Vagina (tissue), 2 donors: Measurements from ENCODE around the gene GFI1. TPM values are rescaled to one million over a fixed set of nuclear protein-coding genes. Genes with fewer than 3 reads are reported as not detected.

Experiments used
- DNase-seq, 2 donors: peaks; one replicate each; pipeline ENCODE4 v3.0.0-alpha.2; 2017; ENCODE audit errors: extremely low spot score in 2 of 2
- H3K27ac ChIP-seq: fragments of 200-600 bp; sonication (generic); one replicate; pipeline ENCODE4 v1.5.1; 2019
- H3K27me3 ChIP-seq: fragments of 200-600 bp; sonication (generic); one replicate; pipeline ENCODE4 v1.5.1; 2019
- H3K36me3 ChIP-seq, 2 donors: fragments of 200-600 bp; sonication (generic); one replicate each; pipeline ENCODE4 v1.5.1; 2017 to 2019
- H3K4me1 ChIP-seq: fragments of 200-600 bp; sonication (generic); one replicate; pipeline ENCODE4 v1.5.1; 2019
- H3K4me3 ChIP-seq, 2 donors: fragments of 200-600 bp; sonication (generic); 1 replicate in 1 of 2; 2 replicates in 1 of 2; pipeline ENCODE4 v1.5.1; 2016 to 2019
- H3K9me3 ChIP-seq: fragments of 200-600 bp; sonication (generic); one replicate; pipeline ENCODE4 v1.5.1; 2019
- POLR2A ChIP-seq, 2 donors: fragments of 450-650 bp; IDR thresholded peaks; one replicate each; pipeline ENCODE4 v1.6.1; 2017; ENCODE audit warnings: antibody characterized with exemption in 2 of 2, mild to moderate bottlenecking in 2 of 2, moderate library complexity in 2 of 2
- POLR2AphosphoS5 ChIP-seq, 2 donors: sonication (generic); formaldehyde crosslinking; IDR thresholded peaks; one replicate each; pipeline ENCODE4 v1.9.0; 2017; ENCODE audit warnings: antibody characterized with exemption in 2 of 2, mild to moderate bottlenecking in 2 of 2, low read depth in 1 of 2; ENCODE audit not compliant: insufficient read depth in 1 of 2
- intact Hi-C: fragments of 100-400 bp; cut with DNase I; formaldehyde crosslinking; loops from one replicate; pipeline ENCODE4 v1.15.1; 2023
- total RNA-seq: library from RNA; depleted of rRNA; stranded (reverse); fragments of >200 nt; gene quantifications from one replicate; pipeline ENCODE4 v1.2.3, GENCODE V29; 2016
- TF ChIP-seq, protein P1 (sequence below), 3 experiments: fragments of 450-650 bp in 2 of 3; fragments of 200-600 bp in 1 of 3; sonication (generic) in 1 of 3; IDR thresholded peaks; one replicate each; pipeline ENCODE4 v1.5.1; 2017 to 2019; ENCODE audit warnings: antibody characterized with exemption in 3 of 3, mild to moderate bottlenecking in 2 of 3, moderate library complexity in 2 of 3

The GFI1 gene
- total RNA-seq, 1 donor from 2014 or later, result 3.9 TPM

DNA sequence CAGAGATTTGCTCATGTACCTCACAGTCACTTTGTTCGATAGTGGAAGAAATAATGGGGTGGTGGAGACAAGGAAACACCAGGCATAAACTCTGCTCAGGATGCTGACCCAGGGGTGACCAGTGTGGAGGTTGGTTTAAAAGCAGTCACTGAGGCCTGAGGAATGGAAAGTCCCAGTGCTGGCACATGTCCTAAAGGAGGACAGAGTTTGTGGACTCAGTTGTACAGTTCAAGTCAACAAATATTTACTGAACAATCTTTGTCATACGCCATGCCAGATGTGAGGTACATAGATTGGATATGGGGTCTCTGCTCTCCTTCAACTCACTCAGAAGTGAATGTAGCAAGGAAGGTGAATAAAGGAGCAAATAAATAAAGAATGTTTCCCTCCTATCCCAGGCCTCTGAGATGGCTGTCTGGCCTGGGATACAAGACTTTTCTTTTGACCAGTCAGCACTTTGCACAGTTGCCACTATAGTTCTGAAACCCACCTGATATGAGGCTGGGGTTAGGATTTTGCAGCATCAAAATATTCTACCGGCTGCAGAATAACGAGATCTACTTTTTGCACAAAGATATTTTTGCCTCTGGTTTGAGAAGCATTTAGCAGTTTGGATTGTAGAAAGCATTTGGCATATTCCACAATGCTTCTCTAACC, 7.9 kb upstream of the GFI1 start:
- DNase-seq, result no peak
- Histone ChIP-seq H3K9me3 (no peaks in the 10 kb centered on the region), H3K27me3 (no peaks in the 10 kb centered on the region), H3K36me3 (no peaks in the 10 kb centered on the region), H3K4me1 (no peaks in the 10 kb centered on the region), H3K4me3 (no peak overlapping the region), H3K27ac (no peak overlapping the region)
- TF ChIP-seq POLR2A (IDR thresholded peaks at IDR 0.05) (no peak), POLR2AphosphoS5 (IDR thresholded peaks at IDR 0.05; ENCODE audit: insufficient read depth in 1 of 2, low read depth in 1 of 2) (no peak)
- TF ChIP-seq, protein P1, sequence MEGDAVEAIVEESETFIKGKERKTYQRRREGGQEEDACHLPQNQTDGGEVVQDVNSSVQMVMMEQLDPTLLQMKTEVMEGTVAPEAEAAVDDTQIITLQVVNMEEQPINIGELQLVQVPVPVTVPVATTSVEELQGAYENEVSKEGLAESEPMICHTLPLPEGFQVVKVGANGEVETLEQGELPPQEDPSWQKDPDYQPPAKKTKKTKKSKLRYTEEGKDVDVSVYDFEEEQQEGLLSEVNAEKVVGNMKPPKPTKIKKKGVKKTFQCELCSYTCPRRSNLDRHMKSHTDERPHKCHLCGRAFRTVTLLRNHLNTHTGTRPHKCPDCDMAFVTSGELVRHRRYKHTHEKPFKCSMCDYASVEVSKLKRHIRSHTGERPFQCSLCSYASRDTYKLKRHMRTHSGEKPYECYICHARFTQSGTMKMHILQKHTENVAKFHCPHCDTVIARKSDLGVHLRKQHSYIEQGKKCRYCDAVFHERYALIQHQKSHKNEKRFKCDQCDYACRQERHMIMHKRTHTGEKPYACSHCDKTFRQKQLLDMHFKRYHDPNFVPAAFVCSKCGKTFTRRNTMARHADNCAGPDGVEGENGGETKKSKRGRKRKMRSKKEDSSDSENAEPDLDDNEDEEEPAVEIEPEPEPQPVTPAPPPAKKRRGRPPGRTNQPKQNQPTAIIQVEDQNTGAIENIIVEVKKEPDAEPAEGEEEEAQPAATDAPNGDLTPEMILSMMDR (IDR thresholded peaks at IDR 0.05), result no peak
- intact Hi-C loops, result no loop called here

DNA sequence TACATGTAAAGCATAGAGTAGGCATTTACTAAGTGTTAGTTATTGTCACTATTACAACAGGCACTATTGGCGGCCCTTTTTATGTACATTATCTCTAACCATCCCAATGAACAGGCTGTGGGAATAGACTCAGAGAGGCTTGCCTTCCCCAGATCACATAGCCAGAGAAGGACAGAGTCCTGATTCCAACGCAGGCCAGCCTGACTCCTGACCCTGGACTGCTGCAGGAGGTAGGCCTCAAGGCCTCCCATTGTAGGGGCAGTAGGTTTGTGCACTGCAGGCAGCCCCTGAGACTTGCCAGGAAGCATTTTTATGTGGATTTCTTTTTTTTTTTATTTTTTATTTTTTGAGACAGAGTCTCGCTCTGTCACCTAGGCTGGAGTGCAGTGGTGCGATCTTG, 6.4 kb upstream of the GFI1 start:
- intact Hi-C loops, result no loop called here
- Histone ChIP-seq H3K27ac (no peak overlapping the region), H3K4me3 (no peak overlapping the region), H3K36me3 (no peaks in the 10 kb centered on the region), H3K4me1 (no peaks in the 10 kb centered on the region), H3K9me3 (no peaks in the 10 kb centered on the region), H3K27me3 (no peaks in the 10 kb centered on the region)
- TF ChIP-seq, protein P1 (IDR thresholded peaks at IDR 0.05), result no peak
- TF ChIP-seq POLR2A (IDR thresholded peaks at IDR 0.05) (no peak), POLR2AphosphoS5 (IDR thresholded peaks at IDR 0.05; ENCODE audit: insufficient read depth in 1 of 2, low read depth in 1 of 2) (no peak)
- no peak for DNase-seq

DNA sequence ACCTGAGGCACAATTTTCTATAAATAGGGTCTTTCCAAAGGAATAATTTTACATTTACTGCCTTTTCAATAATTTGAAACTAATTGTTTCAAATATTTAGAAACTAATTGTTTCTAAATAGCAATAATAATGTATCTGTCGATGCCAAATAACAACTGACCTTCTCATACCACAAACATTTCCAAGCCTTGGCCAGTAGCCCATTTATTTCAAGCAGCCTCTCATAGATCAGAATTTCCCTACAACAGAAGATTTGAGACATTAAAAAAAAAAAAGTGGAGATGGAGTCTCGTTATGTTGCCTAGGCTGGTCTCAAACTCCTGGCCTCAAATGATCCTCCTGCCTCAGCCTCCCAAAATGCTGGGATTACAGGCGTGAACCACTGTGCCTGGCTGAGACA, 2.1 kb upstream of the GFI1 start:
- TF ChIP-seq POLR2AphosphoS5 (IDR thresholded peaks at IDR 0.05; ENCODE audit: insufficient read depth in 1 of 2, low read depth in 1 of 2) (no peak), POLR2A (IDR thresholded peaks at IDR 0.05) (no peak)
- TF ChIP-seq, protein P1 (IDR thresholded peaks at IDR 0.05), result no peak
- no peak overlapping the region for H3K4me3 ChIP-seq
- H3K27ac ChIP-seq, result no peak overlapping the region
- H3K27me3 ChIP-seq, result peaks cover 23% of the 10 kb centered on the region
- no peaks in the 10 kb centered on the region for H3K36me3 ChIP-seq
- intact Hi-C loops, result no loop called here
- no peaks in the 10 kb centered on the region for H3K9me3 ChIP-seq
- DNase-seq, result no peak
- H3K4me1 ChIP-seq, result peaks cover 31% of the 10 kb centered on the region

DNA sequence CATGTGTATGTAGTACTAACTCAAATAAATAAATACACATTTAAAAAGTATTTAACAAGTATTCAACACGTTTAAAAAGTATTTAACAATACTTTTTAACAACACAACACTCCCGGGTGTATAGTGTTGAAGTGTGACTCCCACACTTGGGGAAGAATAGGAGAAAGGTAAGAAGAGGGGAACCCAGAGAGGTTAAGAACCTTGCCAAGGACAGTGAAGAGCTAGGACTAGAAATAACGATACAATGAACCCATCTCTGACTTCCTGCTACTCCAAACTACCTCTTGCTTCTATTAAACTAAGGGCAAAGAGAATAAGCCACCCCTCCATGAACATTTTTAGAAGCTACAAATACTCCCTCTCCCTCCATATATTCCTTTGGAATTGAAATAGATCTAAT, 1.7 kb upstream of the GFI1 start:
- intact Hi-C loops, result no loop called here
- Histone ChIP-seq H3K4me1 (peaks cover 35% of the 10 kb centered on the region), H3K36me3 (no peaks in the 10 kb centered on the region), H3K9me3 (no peaks in the 10 kb centered on the region), H3K4me3 (no peak overlapping the region), H3K27ac (no peak overlapping the region), H3K27me3 (peaks cover 26% of the 10 kb centered on the region)
- no peak for DNase-seq
- TF ChIP-seq POLR2AphosphoS5 (IDR thresholded peaks at IDR 0.05; ENCODE audit: insufficient read depth in 1 of 2, low read depth in 1 of 2) (no peak), POLR2A (IDR thresholded peaks at IDR 0.05) (no peak)
- TF ChIP-seq, protein P1 (IDR thresholded peaks at IDR 0.05), result no peak

DNA sequence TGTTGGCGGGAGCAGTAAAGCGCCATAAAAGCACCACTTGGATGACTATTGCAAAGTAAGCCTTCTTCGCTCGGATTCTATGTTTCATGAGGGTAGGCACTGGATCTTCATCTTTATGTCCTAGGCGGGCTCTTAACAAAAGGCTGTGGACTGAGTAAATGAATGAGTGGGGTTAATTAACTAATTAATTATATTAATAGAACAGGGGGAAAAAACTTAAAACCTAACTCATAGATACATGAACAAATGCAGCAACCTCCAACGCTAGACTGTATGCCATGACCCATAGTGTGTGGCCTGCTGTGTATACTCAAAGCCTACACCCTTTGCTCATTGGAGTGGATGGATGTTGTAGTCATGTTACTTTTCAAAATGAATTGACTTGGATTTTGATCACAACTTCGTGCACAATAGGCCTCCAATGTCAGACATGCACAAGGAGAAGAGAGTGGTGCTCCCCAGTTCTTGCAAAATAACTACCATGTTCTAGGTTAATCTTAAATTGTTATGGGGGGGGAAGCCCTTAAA, 417 bp upstream of the GFI1 start:
- no peak for DNase-seq
- TF ChIP-seq POLR2A (IDR thresholded peaks at IDR 0.05), result no peak
- TF ChIP-seq, protein P1 (IDR thresholded peaks at IDR 0.05), result no peak
- TF ChIP-seq POLR2AphosphoS5 (IDR thresholded peaks at IDR 0.05; ENCODE audit: insufficient read depth in 1 of 2, low read depth in 1 of 2), result no peak
- peaks cover 35% of the 10 kb centered on the region for H3K27me3 ChIP-seq
- H3K4me3 ChIP-seq, result peak overlapping the region; percentile 39 to 49
- peaks cover 48% of the 10 kb centered on the region for H3K4me1 ChIP-seq
- H3K27ac ChIP-seq, result no peak overlapping the region
- no peaks in the 10 kb centered on the region for H3K9me3 ChIP-seq
- H3K36me3 ChIP-seq, result no peaks in the 10 kb centered on the region
- intact Hi-C loops, result no loop called here
